Activated B cell treated with CpG ODN at 0.5 μM for 24 hours (primary cell): Measurements from ENCODE around the gene LPP. TPM values are rescaled to one million over a fixed set of nuclear protein-coding genes. Genes with fewer than 3 reads are reported as not detected.

Source experiments
- ATAC-seq: fragments of 200-7000 bp; cut with Tn5 transposase; one replicate; pipeline ENCODE4 v1.10.0; 2021; ENCODE audit warnings: low read depth, mild to moderate bottlenecking, moderate library complexity
- CTCF ChIA-PET: fragments of 350-600 bp; sonication (Branson Sonifier 250); formaldehyde crosslinking; loops from one replicate; lab custom pipeline; 2021; ENCODE audit warnings: antibody characterized with exemption; lab: Charles Lee
- POLR2A ChIA-PET: fragments of 350-600 bp; sonication (Branson Sonifier 250); formaldehyde crosslinking; loops from one replicate; lab custom pipeline; 2021; ENCODE audit warnings: antibody characterized with exemption; lab: Charles Lee
- DNase-seq: peaks from one replicate; pipeline ENCODE4 v3.0.0; 2022
- H3K27ac Mint-ChIP-seq: one replicate; pipeline ENCODE4 v1.8.0; 2020; ENCODE audit warnings: mixed read lengths
- H3K27me3 Mint-ChIP-seq: one replicate; pipeline ENCODE4 v1.8.0; 2021; ENCODE audit warnings: mixed read lengths
- H3K36me3 Mint-ChIP-seq: one replicate; pipeline ENCODE4 v1.8.0; 2021; ENCODE audit warnings: low read depth, mixed read lengths
- H3K4me1 Mint-ChIP-seq: one replicate; pipeline ENCODE4 v1.8.0; 2021; ENCODE audit warnings: mixed read lengths
- H3K4me3 Mint-ChIP-seq: one replicate; pipeline ENCODE4 v1.8.0; 2020; ENCODE audit warnings: mild to moderate bottlenecking, mixed read lengths
- H3K9me3 Mint-ChIP-seq: one replicate; pipeline ENCODE4 v1.8.0; 2020; ENCODE audit warnings: mixed read lengths
- CTCF ChIP-seq: fragments of 200-600 bp; IDR thresholded peaks from one replicate; pipeline ENCODE4 v1.8.0; 2022; ENCODE audit warnings: antibody characterized with exemption, mild to moderate bottlenecking
- intact Hi-C: fragments of 100-400 bp; cut with micrococcal nuclease; formaldehyde crosslinking; loops from one replicate; pipeline ENCODE4 v1.15.1; 2024
- total RNA-seq: library from RNA; stranded (reverse); gene quantifications from 2 replicates; pipeline ENCODE4 v1.2.3, GENCODE V29; 2022

The LPP gene
- total RNA-seq, 1 donor from 2014 or later = 60.1 TPM

DNA sequence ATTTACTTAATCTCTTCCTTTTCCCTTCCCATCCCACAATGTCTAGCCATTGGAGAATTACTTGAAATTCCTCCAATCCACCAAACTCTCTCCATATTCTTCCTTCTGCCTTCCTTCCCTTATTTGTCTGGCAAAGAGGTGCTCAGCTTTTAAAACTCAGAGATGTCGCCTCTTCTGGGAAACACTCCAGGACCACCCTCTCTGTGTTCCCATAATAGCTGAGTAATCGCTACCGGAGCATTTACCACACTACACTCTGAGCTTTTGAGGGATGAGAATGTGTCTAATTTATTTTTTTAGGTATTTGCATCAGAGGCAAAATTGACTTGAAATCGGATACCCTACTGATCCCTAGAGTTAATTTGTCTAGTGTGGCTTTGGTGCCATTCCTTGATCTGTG, 772.2 kb downstream of the LPP start:
- Mint-ChIP-seq H3K4me3 (no peak overlapping the region), H3K27me3 (no peaks in the 10 kb centered on the region), H3K9me3 (no peaks in the 10 kb centered on the region), H3K36me3 (no peaks in the 10 kb centered on the region), H3K4me1 (no peaks in the 10 kb centered on the region), H3K27ac (no peak overlapping the region)
- ChIA-PET CTCF (no interaction called here), POLR2A (no interaction called here)
- ATAC-seq (no peak), DNase-seq (no peak)
- TF ChIP-seq CTCF = no peak
- intact Hi-C loops = no loop called here

- no peak for TF ChIP-seq CTCF
- Mint-ChIP-seq H3K9me3 (no peaks in the 10 kb centered on the region), H3K36me3 (no peaks in the 10 kb centered on the region), H3K27me3 (no peaks in the 10 kb centered on the region), H3K4me1 (no peaks in the 10 kb centered on the region), H3K27ac (no peak overlapping the region), H3K4me3 (no peak overlapping the region)
- no peak for ATAC-seq
- POLR2A ChIA-PET = no interaction called here
- intact Hi-C loops = no loop called here
- CTCF ChIA-PET = interaction anchor here (0.8 to 0.9 kb wide), 2 partner anchors 12 to 1187 kb away, joined by 3 read pairs; no protein-coding TSS in a partner anchor
- DNase-seq = no peak
Observed at GRCh38 chr3:188926741-188927511, 773.0 kb downstream of the LPP start.

- Mint-ChIP-seq H3K4me1 (no peaks in the 10 kb centered on the region), H3K9me3 (no peaks in the 10 kb centered on the region), H3K4me3 (no peak overlapping the region), H3K36me3 (no peaks in the 10 kb centered on the region), H3K27me3 (no peaks in the 10 kb centered on the region), H3K27ac (no peak overlapping the region)
- intact Hi-C loops = no loop called here
- TF ChIP-seq CTCF = no peak
- POLR2A ChIA-PET = no interaction called here
- ATAC-seq (no peak), DNase-seq (no peak)
- CTCF ChIA-PET = interaction anchor here (0.8 kb wide), 1 partner anchor 11 kb away, joined by 3 read pairs; no protein-coding TSS in a partner anchor
Observed at GRCh38 chr3:188927971-188928370, 774.0 kb downstream of the LPP start.

DNA sequence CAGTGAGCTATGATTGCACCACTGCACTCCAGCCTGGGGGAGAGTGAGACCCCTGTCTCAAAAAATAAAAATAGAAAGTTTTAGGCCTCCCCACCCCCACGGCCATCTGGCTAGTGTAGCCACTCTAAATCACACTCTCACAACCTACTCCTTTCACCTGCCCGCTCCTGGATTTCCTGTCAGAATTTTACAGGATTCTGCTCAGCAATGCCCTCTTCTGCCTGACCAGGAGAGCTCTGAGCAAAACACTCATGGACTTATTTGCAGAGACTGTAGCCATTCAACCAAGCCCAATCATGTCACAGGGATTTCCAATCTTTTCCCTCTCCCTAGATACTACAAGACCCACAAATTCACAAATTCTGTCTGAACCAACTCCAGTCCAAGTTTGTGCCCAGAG, 775.2 kb downstream of the LPP start:
- intact Hi-C loops = no loop called here
- H3K36me3 Mint-ChIP-seq = no peaks in the 10 kb centered on the region
- ChIA-PET POLR2A (no interaction called here), CTCF (no interaction called here)
- no peak for ATAC-seq
- no peak for TF ChIP-seq CTCF
- H3K27ac Mint-ChIP-seq = no peak overlapping the region
- H3K4me3 Mint-ChIP-seq = no peak overlapping the region
- no peaks in the 10 kb centered on the region for H3K27me3 Mint-ChIP-seq
- no peaks in the 10 kb centered on the region for H3K4me1 Mint-ChIP-seq
- H3K9me3 Mint-ChIP-seq = no peaks in the 10 kb centered on the region
- DNase-seq = no peak

DNA sequence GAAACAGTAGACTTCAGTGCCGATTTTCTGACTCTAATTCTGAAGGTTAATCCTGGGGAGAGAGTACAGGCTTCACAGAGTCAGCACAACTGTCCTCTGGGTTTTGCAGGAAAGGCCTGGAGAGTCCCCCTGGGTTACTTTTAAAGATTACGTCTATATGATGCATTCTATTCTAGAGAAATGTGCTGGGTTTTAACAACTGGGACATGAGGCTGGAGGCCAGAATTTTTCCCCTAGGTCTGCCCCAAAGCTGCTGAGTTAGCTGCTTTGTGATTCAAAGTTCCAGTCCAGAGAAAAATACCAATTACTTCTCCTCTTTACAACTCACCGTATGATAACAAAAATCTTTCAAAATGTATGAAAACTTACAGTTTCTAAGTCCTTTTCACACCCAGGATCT, 777.1 kb downstream of the LPP start:
- H3K27me3 Mint-ChIP-seq = no peaks in the 10 kb centered on the region
- no peaks in the 10 kb centered on the region for H3K36me3 Mint-ChIP-seq
- H3K27ac Mint-ChIP-seq = no peak overlapping the region
- ATAC-seq = no peak
- H3K4me1 Mint-ChIP-seq = no peaks in the 10 kb centered on the region
- no peaks in the 10 kb centered on the region for H3K9me3 Mint-ChIP-seq
- no peak for TF ChIP-seq CTCF
- H3K4me3 Mint-ChIP-seq = no peak overlapping the region
- intact Hi-C loops = no loop called here
- DNase-seq = no peak
- ChIA-PET POLR2A (no interaction called here), CTCF (no interaction called here)
